ENCODE data around the gene ENPEP.
"Not testable (repeated sequence)": the region's sequence is repeated elsewhere in the genome, so short reads cannot be mapped to it uniquely, and the experiment has no call there.

Gene ENPEP

GRCh38 chr4:110475881-110476818, at the start of gene ENPEP:
Gene ENPEP (plus strand): TSS chr4:110476155. CDS start chr4:110476415, 260 bp downstream.
- DNase-seq (ENCODE audit: low read depth), result no peak

GRCh38 chr4:110431805-110432204, 44.1 kb upstream of the ENPEP start:
- not testable (repeated sequence) for DNase-seq (ENCODE audit: low read depth)

GRCh38 chr4:110437292-110437691, 38.7 kb upstream of the ENPEP start:
- DNase-seq (ENCODE audit: low read depth), result not testable (repeated sequence)

- not testable (repeated sequence) for DNase-seq (ENCODE audit: low read depth)
Observed at GRCh38 chr4:110439209-110439608, 36.7 kb upstream of the ENPEP start.

- DNase-seq (ENCODE audit: low read depth), result no peak
Observed at GRCh38 chr4:110442309-110442708, 33.6 kb upstream of the ENPEP start.

- no peak for DNase-seq (ENCODE audit: low read depth)
Observed at GRCh38 chr4:110442788-110443187, 33.2 kb upstream of the ENPEP start.

GRCh38 chr4:110449947-110450346, 26.0 kb upstream of the ENPEP start:
- no peak for DNase-seq (ENCODE audit: low read depth)

GRCh38 chr4:110452546-110452945, 23.4 kb upstream of the ENPEP start:
- DNase-seq (ENCODE audit: low read depth), result no peak

- no peak for DNase-seq (ENCODE audit: low read depth)
Observed at GRCh38 chr4:110454441-110454840, 21.5 kb upstream of the ENPEP start.

- DNase-seq (ENCODE audit: low read depth), result no peak
Observed at GRCh38 chr4:110458494-110459266, 17.3 kb upstream of the ENPEP start.

- no peak for DNase-seq (ENCODE audit: low read depth)
Observed at GRCh38 chr4:110460074-110460746, 15.7 kb upstream of the ENPEP start.

- DNase-seq (ENCODE audit: low read depth), result no peak
Observed at GRCh38 chr4:110467400-110467799, 8.6 kb upstream of the ENPEP start.

- no peak for DNase-seq (ENCODE audit: low read depth)
Observed at GRCh38 chr4:110472583-110473329, 3.2 kb upstream of the ENPEP start.

GRCh38 chr4:110474481-110474880, 1.5 kb upstream of the ENPEP start:
- no peak for DNase-seq (ENCODE audit: low read depth)

- DNase-seq (ENCODE audit: low read depth), result not testable (repeated sequence)
Observed at GRCh38 chr4:110475080-110475479, 875 bp upstream of the ENPEP start.

GRCh38 chr4:110477836-110478235, 1.9 kb downstream of the ENPEP start:
- DNase-seq (ENCODE audit: low read depth), result no peak

- no peak for DNase-seq (ENCODE audit: low read depth)
Observed at GRCh38 chr4:110480031-110480549, 4.1 kb downstream of the ENPEP start.

GRCh38 chr4:110480746-110481271, 4.9 kb downstream of the ENPEP start:
- no peak for DNase-seq (ENCODE audit: low read depth)

GRCh38 chr4:110483516-110483915, 7.6 kb downstream of the ENPEP start:
- no peak for DNase-seq (ENCODE audit: low read depth)

GRCh38 chr4:110484029-110484428, 8.1 kb downstream of the ENPEP start:
- no peak for DNase-seq (ENCODE audit: low read depth)

GRCh38 chr4:110484767-110485166, 8.8 kb downstream of the ENPEP start:
- no peak for DNase-seq (ENCODE audit: low read depth)
